Gastrocnemius medialis (tissue), 4 donors: Measurements from ENCODE around the gene RGL3.

Experiments used
- CTCF ChIP-seq, 5 experiments: fragments of 450-650 bp in 3 of 5; fragments of 200-600 bp in 2 of 5; sonication (generic) in 2 of 5; IDR thresholded peaks in 4 of 5; conservative IDR thresholded peaks in 1 of 5; 1 replicate in 4 of 5; 2 replicates in 1 of 5; pipeline ENCODE4 v1.5.1; 2016 to 2019; ENCODE audit warnings: antibody characterized with exemption in 5 of 5, mild to moderate bottlenecking in 3 of 5, moderate library complexity in 3 of 5
- POLR2A ChIP-seq, 2 donors: fragments of 450-650 bp; IDR thresholded peaks; one replicate each; pipeline ENCODE4 v1.6.1; 2017; ENCODE audit warnings: antibody characterized with exemption in 2 of 2, mild to moderate bottlenecking in 2 of 2, moderate library complexity in 2 of 2

GRCh38 chr19:11379857-11380350 lies 39.2 kb downstream of the RGL3 start:
- no peak for TF ChIP-seq CTCF (IDR thresholded peaks at IDR 0.05 in 4 of 5, conservative IDR thresholded peaks at IDR 0.05 in 1 of 5)
- TF ChIP-seq POLR2A (IDR thresholded peaks at IDR 0.05): no peak
